ENCODE data around the gene CCDC171.

DNA sequence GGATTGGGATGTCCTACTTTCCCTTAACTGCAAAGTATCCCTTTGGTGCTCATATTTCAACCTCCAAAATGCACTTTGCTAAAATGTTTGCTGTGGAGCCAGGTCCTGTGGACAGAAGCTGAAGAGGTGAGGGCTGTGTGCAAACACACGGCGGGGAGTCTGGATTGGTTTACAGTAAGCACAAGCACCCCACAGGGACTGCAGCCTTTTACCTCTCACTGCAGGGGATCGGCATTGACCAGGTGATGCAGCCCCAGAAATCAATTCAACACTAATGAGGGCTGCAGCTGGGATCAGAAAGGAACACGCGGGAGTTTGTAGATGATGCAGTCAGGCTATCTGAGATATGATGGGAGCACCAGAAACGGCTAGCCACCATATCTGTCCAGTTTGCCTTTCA is 450.9 kb downstream of the CCDC171 start:
- TF ChIP-seq, protein P1, sequence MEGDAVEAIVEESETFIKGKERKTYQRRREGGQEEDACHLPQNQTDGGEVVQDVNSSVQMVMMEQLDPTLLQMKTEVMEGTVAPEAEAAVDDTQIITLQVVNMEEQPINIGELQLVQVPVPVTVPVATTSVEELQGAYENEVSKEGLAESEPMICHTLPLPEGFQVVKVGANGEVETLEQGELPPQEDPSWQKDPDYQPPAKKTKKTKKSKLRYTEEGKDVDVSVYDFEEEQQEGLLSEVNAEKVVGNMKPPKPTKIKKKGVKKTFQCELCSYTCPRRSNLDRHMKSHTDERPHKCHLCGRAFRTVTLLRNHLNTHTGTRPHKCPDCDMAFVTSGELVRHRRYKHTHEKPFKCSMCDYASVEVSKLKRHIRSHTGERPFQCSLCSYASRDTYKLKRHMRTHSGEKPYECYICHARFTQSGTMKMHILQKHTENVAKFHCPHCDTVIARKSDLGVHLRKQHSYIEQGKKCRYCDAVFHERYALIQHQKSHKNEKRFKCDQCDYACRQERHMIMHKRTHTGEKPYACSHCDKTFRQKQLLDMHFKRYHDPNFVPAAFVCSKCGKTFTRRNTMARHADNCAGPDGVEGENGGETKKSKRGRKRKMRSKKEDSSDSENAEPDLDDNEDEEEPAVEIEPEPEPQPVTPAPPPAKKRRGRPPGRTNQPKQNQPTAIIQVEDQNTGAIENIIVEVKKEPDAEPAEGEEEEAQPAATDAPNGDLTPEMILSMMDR (IDR thresholded peaks at IDR 0.05), result no peak
- no peak for TF ChIP-seq POLR2A (IDR thresholded peaks at IDR 0.05)

Measured in thyroid gland (tissue), 4 donors.